GM12864 (cell line): ENCODE results near the gene FBXO4.
"Not testable (repeated sequence)": the region's sequence is repeated elsewhere in the genome, so short reads cannot be mapped to it uniquely, and the experiment has no call there.

Source experiments
- DNase-seq: peaks from one replicate; pipeline ENCODE4 v3.0.0-alpha.2; 2011; ENCODE audit warnings: low read depth
- H3K4me3 ChIP-seq: 2 replicates; pipeline ENCODE4 v1.5.1; 2011; ENCODE audit warnings: mild to moderate bottlenecking, low read depth, low read length, control low read depth
- CTCF ChIP-seq: IDR thresholded peaks from 2 replicates; pipeline ENCODE4 v1.5.1; 2011; ENCODE audit warnings: low read depth, mild to moderate bottlenecking, moderate library complexity, low read length, control low read depth, inconsistent platforms; ENCODE audit errors: missing control alignments

FBXO4 gene

GRCh38 chr5:41973887-41974286, 48.8 kb downstream of the FBXO4 start:
- no peak for DNase-seq
- no peak for TF ChIP-seq CTCF
- no peak overlapping the region for H3K4me3 ChIP-seq

- H3K4me3 ChIP-seq = no peak overlapping the region
- no peak for TF ChIP-seq CTCF
- DNase-seq = no peak
Measured at GRCh38 chr5:41978676-41979075, 53.6 kb downstream of the FBXO4 start.

- no peak for TF ChIP-seq CTCF
- H3K4me3 ChIP-seq = no peak overlapping the region
- no peak for DNase-seq
Measured at GRCh38 chr5:41980396-41980795, 55.3 kb downstream of the FBXO4 start.

GRCh38 chr5:41980870-41981269, 55.8 kb downstream of the FBXO4 start:
- DNase-seq = no peak
- H3K4me3 ChIP-seq = no peak overlapping the region
- no peak for TF ChIP-seq CTCF

GRCh38 chr5:41982858-41983257, 57.8 kb downstream of the FBXO4 start:
- not testable (repeated sequence) for DNase-seq, H3K4me3 ChIP-seq

GRCh38 chr5:41983284-41983683, 58.2 kb downstream of the FBXO4 start:
- TF ChIP-seq CTCF = no peak

GRCh38 chr5:41985945-41986695, 61.0 kb downstream of the FBXO4 start:
- no peak for DNase-seq
- H3K4me3 ChIP-seq = no peak overlapping the region
- TF ChIP-seq CTCF = no peak

More at GRCh38 chr5:41983284-41983683, 58.2 kb downstream of the FBXO4 start:
- DNase-seq = no peak
- H3K4me3 ChIP-seq = no peak overlapping the region
